Measurements from ENCODE around the gene NDUFS2. TPM values are rescaled to one million over a fixed set of nuclear protein-coding genes. Genes with fewer than 3 reads are reported as not detected.

Gene NDUFS2
- total and polyA plus RNA-seq, 9 of the 15 experiments (the other 6 are each of a cell fraction or from before 2014, with no cell fraction given): 70.0 to 176 (median 141) TPM

GRCh38 chr1:161233102-161233501 lies 30.9 kb downstream of the NDUFS2 start:
- H3K4me2 ChIP-seq (ENCODE audit: insufficient read depth, low read length): no peak overlapping the region
- ChIA-PET POLR2A (interaction anchor here (2.2 kb wide), 1 partner anchor 16 kb away, joined by 8 read pairs; no protein-coding TSS in a partner anchor), CTCF (ENCODE audit: low intra/inter-chr PET ratio) (no interaction called here)
- no peak overlapping the region for H2AFZ ChIP-seq (ENCODE audit: low read depth, low read length)
- H3K27ac ChIP-seq (ENCODE audit: extremely low read depth, low read depth, low read length): no peak overlapping the region
- no peak for FAIRE-seq
- no TSS peak for BruUV-seq (replicated peaks)
- ATAC-seq: no peak
- intact Hi-C loops (cut with micrococcal nuclease): no loop called here
- H3K36me3 ChIP-seq (ENCODE audit: control insufficient read depth, insufficient read depth, low read length): peaks cover 31% of the 10 kb centered on the region
- H3K27me3 ChIP-seq (ENCODE audit: control insufficient read depth in 2 of 2, insufficient read depth in 2 of 2, low read length in 2 of 2): no peaks in the 10 kb centered on the region
- peaks cover 0 to 15% of the 10 kb centered on the region in 2 experiments; a peak in 2 of 5 replicates for H3K4me1 ChIP-seq (replicated peaks in 1 of 2; ENCODE audit: control insufficient read depth in 2 of 2, insufficient read depth in 2 of 2, low read length in 2 of 2)
- 0 out of 2 replicates have a peak, but pooled peaks have one; percentile 42 for TF ChIP-seq POLR2G (IDR thresholded peaks at IDR 0.05; ENCODE audit: low read depth, low read length)
- no peak for TF ChIP-seq TCF3 (CRISPR knock-in tag; IDR thresholded peaks at IDR 0.05)
- no peaks in the 10 kb centered on the region for H3K9me3 ChIP-seq (replicated peaks; ENCODE audit: control insufficient read depth, insufficient read depth, low read depth, low read length)
- no peak overlapping the region for H3K4me3 ChIP-seq
- H3K79me2 ChIP-seq (ENCODE audit: control insufficient read depth, insufficient read depth, low read length): no peaks in the 10 kb centered on the region
- no peaks in the 10 kb centered on the region for H4K20me1 ChIP-seq (replicated peaks; ENCODE audit: control insufficient read depth, insufficient read depth, low read length)
- in situ Hi-C loops (cut with MboI): loop anchor here (5.0 kb wide), 1 partner anchor 59 kb away; no protein-coding TSS in a partner anchor
- H3K9ac ChIP-seq (ENCODE audit: insufficient read depth in 1 of 2, low read depth in 2 of 2, low read length in 2 of 2): no peak overlapping the region; a peak in 1 of 4 replicates
- H3K9me1 ChIP-seq (ENCODE audit: control insufficient read depth, insufficient read depth, low read length): no peaks in the 10 kb centered on the region
- DNase-seq (ENCODE audit: extremely low read depth in 1 of 4, low spot score in 3 of 4): no peak
- 83% methylated on average over 9 of the region's 9 CpGs for WGBS (ENCODE audit: insufficient coverage, low coverage, missing lambda C conversion rate)

GRCh38 chr1:161235957-161236775 lies 34.0 kb downstream of the NDUFS2 start:
- intact Hi-C loops (cut with micrococcal nuclease): no loop called here
- TF ChIP-seq NCOR1 (IDR thresholded peaks at IDR 0.05): no peak
- no peak for TF ChIP-seq ZFP1 (CRISPR knock-in tag; IDR thresholded peaks at IDR 0.05)
- no peak for TF ChIP-seq SMAD4 (CRISPR knock-in tag; conservative IDR thresholded peaks at IDR 0.05)
- no peak for TF ChIP-seq DNMT1 (IDR thresholded peaks at IDR 0.05)
- TF ChIP-seq ELK1 (CRISPR knock-in tag; IDR thresholded peaks at IDR 0.05): no peak
- TF ChIP-seq, protein P1, sequence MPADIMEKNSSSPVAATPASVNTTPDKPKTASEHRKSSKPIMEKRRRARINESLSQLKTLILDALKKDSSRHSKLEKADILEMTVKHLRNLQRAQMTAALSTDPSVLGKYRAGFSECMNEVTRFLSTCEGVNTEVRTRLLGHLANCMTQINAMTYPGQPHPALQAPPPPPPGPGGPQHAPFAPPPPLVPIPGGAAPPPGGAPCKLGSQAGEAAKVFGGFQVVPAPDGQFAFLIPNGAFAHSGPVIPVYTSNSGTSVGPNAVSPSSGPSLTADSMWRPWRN (IDR thresholded peaks at IDR 0.05; ENCODE audit: low read depth): no peak
- peak; percentile 56 for TF ChIP-seq CREM (IDR thresholded peaks at IDR 0.05; ENCODE audit: low read depth)

More at GRCh38 chr1:161235957-161236775, 34.0 kb downstream of the NDUFS2 start:
- POLR2A ChIA-PET: interaction anchor here (0.7 to 1.9 kb wide), 3 partner anchors 10 to 175 kb away, joined by 3 to 8 read pairs (median 7); partner anchors contain the start of gene TOMM40L
- Histone ChIP-seq H3K4me1 (replicated peaks in 1 of 2; ENCODE audit: control insufficient read depth in 2 of 2, insufficient read depth in 2 of 2, low read length in 2 of 2) (peaks cover 0 to 17% of the 10 kb centered on the region in 2 experiments; a peak in 1 of 5 replicates), H3K9me3 (replicated peaks; ENCODE audit: control insufficient read depth, insufficient read depth, low read depth, low read length) (no peaks in the 10 kb centered on the region), H3K27me3 (ENCODE audit: control insufficient read depth in 2 of 2, insufficient read depth in 2 of 2, low read length in 2 of 2) (no peaks in the 10 kb centered on the region), H3K79me2 (ENCODE audit: control insufficient read depth, insufficient read depth, low read length) (no peaks in the 10 kb centered on the region), H3K9me1 (ENCODE audit: control insufficient read depth, insufficient read depth, low read length) (no peaks in the 10 kb centered on the region), H2AFZ (ENCODE audit: low read depth, low read length) (no peak overlapping the region), H4K20me1 (replicated peaks; ENCODE audit: control insufficient read depth, insufficient read depth, low read length) (no peaks in the 10 kb centered on the region), H3K4me2 (ENCODE audit: insufficient read depth, low read length) (no peak overlapping the region), H3K4me3 (no peak overlapping the region), H3K27ac (ENCODE audit: extremely low read depth, low read depth, low read length) (no peak overlapping the region), H3K36me3 (ENCODE audit: control insufficient read depth, insufficient read depth, low read length) (peaks cover under 1% of the 10 kb centered on the region; the same call in 1 of the 3 replicates), H3K9ac (ENCODE audit: insufficient read depth in 1 of 2, low read depth in 2 of 2, low read length in 2 of 2) (no peak overlapping the region)
- FAIRE-seq: no peak
- 7% methylated on average over 5 of the region's 5 CpGs for WGBS (ENCODE audit: insufficient coverage, low coverage, missing lambda C conversion rate)
- no peak for DNase-seq (ENCODE audit: extremely low read depth in 1 of 4, low spot score in 3 of 4)
- ATAC-seq: peak; percentile 45; the same call in 2 of the 3 replicates
- no TSS peak for BruUV-seq (replicated peaks)
- in situ Hi-C loops (cut with MboI): no loop called here
- CTCF ChIA-PET (ENCODE audit: low intra/inter-chr PET ratio): no interaction called here
